Kidney epithelial cell (primary cell): ENCODE measurements around the gene LMO1. TPM values are rescaled to one million over a fixed set of nuclear protein-coding genes. Genes with fewer than 3 reads are reported as not detected.

Source experiments
- DNase-seq: peaks from one replicate; pipeline ENCODE4 v3.0.0-alpha.2; 2010; ENCODE audit warnings: low read depth
- H3K27me3 ChIP-seq: 2 replicates; pipeline ENCODE4 v1.6.0; 2011; ENCODE audit warnings: low read length; ENCODE audit not compliant: control insufficient read depth, insufficient read depth
- H3K36me3 ChIP-seq: 2 replicates; pipeline ENCODE4 v1.5.1; 2011; ENCODE audit warnings: low read length; ENCODE audit not compliant: control insufficient read depth, insufficient read depth
- H3K4me3 ChIP-seq: 2 replicates; pipeline ENCODE4 v1.5.1; 2011; ENCODE audit warnings: low read depth, mild to moderate bottlenecking, control low read depth, low read length
- CTCF ChIP-seq: IDR thresholded peaks from 2 replicates; pipeline ENCODE4 v1.5.1; 2011; ENCODE audit warnings: mild to moderate bottlenecking, moderate library complexity, low read length, control low read depth, inconsistent platforms; ENCODE audit not compliant: insufficient read depth, poor library complexity, severe bottlenecking
- total RNA-seq: library from RNA; depleted of rRNA; stranded (reverse); fragments of >200 nt; gene quantifications from 2 replicates; pipeline ENCODE4 v1.2.3, GENCODE V29; 2015

Gene LMO1
- total RNA-seq, 1 donor from 2014 or later: 0.50 TPM

DNA sequence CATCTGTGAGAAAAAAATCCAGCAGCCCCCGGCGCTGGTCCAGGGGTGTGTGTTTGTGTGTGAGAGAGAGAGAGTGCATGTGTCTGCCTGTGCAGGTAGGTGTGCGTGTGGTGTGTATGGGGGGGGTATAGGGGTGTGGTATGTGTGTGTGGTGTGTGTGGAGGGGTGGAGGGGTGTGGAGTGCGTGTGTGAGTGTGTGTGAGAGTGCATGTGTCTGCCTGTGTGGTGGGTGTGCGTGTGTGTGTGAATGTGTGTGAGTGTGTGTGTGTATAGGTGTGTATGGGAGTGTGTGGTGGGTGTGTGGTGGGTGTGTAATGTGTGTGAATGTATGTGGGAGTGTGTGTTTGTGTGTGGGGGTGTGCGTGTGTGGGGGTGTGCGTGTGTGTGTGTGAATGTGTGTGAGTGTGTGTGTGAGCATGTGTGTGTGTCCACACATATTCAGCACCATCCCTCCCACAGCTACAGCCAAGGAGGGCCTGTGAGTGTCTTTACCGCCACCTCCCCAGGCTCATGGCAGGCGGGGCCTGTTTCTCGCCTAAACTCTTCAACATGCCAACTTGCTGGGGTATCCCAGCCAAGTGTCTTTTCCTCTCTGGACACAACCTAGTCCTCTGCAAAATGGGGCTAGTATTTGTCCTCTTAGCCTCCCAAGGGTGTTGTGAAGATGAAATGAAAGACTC lies 11.9 kb downstream of the LMO1 start:
- Histone ChIP-seq H3K27me3 (peaks cover 3% of the 10 kb centered on the region), H3K4me3 (no peak overlapping the region), H3K36me3 (no peaks in the 10 kb centered on the region)
- TF ChIP-seq CTCF: no peak
- no peak for DNase-seq

DNA sequence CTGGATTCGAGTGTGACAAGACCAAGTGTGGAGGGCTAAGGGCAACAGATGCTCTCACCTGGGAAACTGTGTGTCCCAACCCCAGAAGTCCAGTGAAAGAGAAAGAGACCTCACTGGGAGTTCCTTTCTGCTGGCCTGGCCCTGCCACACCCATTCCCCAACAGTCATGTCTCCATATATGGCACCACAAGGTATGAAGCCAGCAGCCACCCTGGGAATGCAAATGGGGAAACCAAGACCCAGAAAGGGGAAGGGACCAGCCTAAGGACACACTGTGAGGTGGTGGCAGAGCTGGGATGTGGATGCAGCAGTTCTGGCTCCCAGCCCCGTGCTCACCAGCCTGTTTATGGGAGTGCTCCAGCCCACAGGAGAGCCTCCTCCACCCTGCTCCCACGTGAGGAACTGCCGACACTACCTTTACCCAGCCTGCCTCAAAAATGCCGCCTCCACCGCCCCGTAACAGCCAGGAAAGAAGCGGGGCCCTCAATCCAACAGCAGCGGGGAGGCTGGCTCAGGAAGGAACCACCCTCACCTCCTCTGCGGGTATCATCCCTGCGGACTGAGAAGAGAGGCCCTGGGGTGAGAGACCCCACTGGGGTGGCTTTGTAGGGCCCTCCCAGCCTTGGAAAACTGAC lies 12.6 kb downstream of the LMO1 start:
- TF ChIP-seq CTCF: no peak
- no peak for DNase-seq
- no peak overlapping the region for H3K4me3 ChIP-seq
- H3K36me3 ChIP-seq: no peaks in the 10 kb centered on the region
- H3K27me3 ChIP-seq: peaks cover 3% of the 10 kb centered on the region

DNA sequence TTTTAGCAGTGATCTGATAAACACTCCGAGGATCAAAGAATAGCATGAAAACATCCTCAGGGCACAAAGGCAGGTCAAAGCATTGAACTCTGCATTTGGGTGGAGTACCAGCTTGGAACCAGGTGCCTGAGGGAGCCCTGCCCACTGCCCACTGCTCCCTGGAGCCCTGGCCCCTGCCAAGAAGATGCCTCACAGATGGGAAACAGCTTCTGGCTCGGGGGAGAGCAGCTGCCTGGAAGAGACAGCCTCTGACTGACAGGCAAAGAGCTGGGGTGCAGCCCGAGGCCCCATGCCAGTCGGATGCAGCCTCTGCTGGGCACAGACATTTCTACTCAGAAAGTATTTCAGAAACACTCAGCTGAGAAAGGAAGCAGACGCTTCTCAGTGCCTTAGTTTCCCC lies 13.2 kb downstream of the LMO1 start:
- DNase-seq: no peak
- H3K27me3 ChIP-seq: peaks cover 3% of the 10 kb centered on the region
- no peak for TF ChIP-seq CTCF
- no peaks in the 10 kb centered on the region for H3K36me3 ChIP-seq
- no peak overlapping the region for H3K4me3 ChIP-seq

DNA sequence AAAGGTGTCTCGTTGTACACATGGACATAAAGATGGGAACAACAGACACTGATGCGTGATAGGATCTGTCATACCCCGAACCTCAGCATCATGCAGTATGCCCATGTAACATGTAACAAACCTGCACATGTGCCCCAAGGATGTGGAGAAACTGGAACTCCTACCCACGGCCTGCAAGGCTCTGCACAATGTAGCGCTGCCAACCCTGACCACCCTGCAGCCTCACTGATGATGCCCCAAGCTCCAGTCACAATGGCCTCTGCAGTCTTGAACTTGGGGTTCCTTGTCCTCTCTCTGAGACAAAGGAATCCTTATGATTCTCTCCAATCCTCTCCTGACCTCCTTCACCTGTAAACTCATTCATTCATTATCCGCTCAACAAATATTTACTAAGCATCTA lies 14.2 kb downstream of the LMO1 start:
- no peak for TF ChIP-seq CTCF
- no peak for DNase-seq
- peaks cover 6% of the 10 kb centered on the region for H3K27me3 ChIP-seq
- H3K4me3 ChIP-seq: no peak overlapping the region
- no peaks in the 10 kb centered on the region for H3K36me3 ChIP-seq

- Histone ChIP-seq H3K36me3 (no peaks in the 10 kb centered on the region), H3K27me3 (peaks cover 6% of the 10 kb centered on the region), H3K4me3 (no peak overlapping the region)
- no peak for DNase-seq
- TF ChIP-seq CTCF: no peak
Observed at GRCh38 chr11:8248786-8249185, 14.9 kb downstream of the LMO1 start.

GRCh38 chr11:8247312-8247711 lies 16.4 kb downstream of the LMO1 start:
- no peaks in the 10 kb centered on the region for H3K36me3 ChIP-seq
- peaks cover 11% of the 10 kb centered on the region for H3K27me3 ChIP-seq
- H3K4me3 ChIP-seq: no peak overlapping the region
- no peak for DNase-seq
- peak; percentile 47 for TF ChIP-seq CTCF
